ENCODE data around the gene DAB2IP. TPM values are rescaled to one million over a fixed set of nuclear protein-coding genes. Genes with fewer than 3 reads are reported as not detected.

Gene DAB2IP
- total RNA-seq, 1 experiment from 2014 or later = 15.2 TPM

DNA sequence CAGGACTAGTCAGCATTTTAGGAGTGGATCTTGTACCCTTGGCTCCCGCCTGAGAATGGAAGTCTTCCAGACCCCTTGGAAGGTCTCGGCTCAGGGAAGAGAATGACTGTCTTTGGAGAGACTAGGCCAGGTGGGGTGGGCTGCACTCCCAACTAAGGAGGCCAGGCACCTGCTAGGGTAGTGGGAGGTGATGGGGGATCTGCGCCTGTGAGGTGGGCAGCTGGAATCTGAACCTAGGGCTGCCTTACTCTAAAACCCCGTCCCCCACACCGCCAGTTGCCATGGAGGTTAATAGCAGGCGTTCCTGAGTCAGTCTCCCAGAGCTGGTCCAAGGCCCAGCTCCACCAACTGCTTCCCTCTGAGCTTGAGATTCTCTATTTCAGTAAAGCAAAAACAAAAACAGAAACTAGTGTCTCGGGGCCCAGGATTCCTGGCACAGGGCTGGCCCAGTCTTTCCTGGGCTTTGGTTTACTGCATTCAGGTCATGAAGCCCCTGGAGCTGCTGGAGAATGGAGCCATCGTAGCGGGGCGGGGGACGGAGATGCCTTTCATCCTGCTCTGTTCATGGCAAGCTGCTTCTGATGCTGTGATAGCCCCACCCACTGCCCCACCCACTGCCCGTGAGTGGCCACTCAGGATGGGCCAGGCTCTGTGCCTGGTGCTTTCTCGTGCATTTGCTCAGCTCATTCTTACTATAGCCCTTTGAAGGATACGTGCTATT is 57.5 kb downstream of the DAB2IP start:
- no peaks in the 10 kb centered on the region for H3K27me3 ChIP-seq (ENCODE audit: low read length)
- H3K79me2 ChIP-seq (ENCODE audit: low read length) = peaks cover 15% of the 10 kb centered on the region
- no peak overlapping the region for H2AFZ ChIP-seq (ENCODE audit: low read length)
- no peak overlapping the region for H3K27ac ChIP-seq (ENCODE audit: low read length)
- no peaks in the 10 kb centered on the region for H4K20me1 ChIP-seq (ENCODE audit: low read length)
- no peak for TF ChIP-seq EZH2phosphoT487 (IDR thresholded peaks at IDR 0.05; ENCODE audit: borderline replicate concordance, low read length)
- no peak for TF ChIP-seq CTCF (conservative IDR thresholded peaks at IDR 0.05; ENCODE audit: low read depth, low read length)
- TF ChIP-seq EZH2 (IDR thresholded peaks at IDR 0.05; ENCODE audit: low read length, unreplicated experiment) = no peak
- no TSS peak for BruUV-seq (replicated peaks)
- no peak overlapping the region for H3K4me2 ChIP-seq (ENCODE audit: low read length)
- no peaks in the 10 kb centered on the region for H3K9me2 ChIP-seq (replicated peaks; ENCODE audit: low read length)
- no peaks in the 10 kb centered on the region for H3F3A ChIP-seq (ENCODE audit: low read length, unreplicated experiment)
- no peaks in the 10 kb centered on the region for H3K36me3 ChIP-seq (ENCODE audit: low read depth, low read length)
- H3K9me3 ChIP-seq (ENCODE audit: low read length) = no peaks in the 10 kb centered on the region
- H3K4me1 ChIP-seq (ENCODE audit: insufficient read depth, low read length) = no peaks in the 10 kb centered on the region
- intact Hi-C loops (cut with micrococcal nuclease) = no loop called here
- H3K9ac ChIP-seq (ENCODE audit: low read length) = no peak overlapping the region
- ChIA-PET POLR2A (ENCODE audit: unreplicated experiment) (no interaction called here), CTCF (no interaction called here)
- no peak overlapping the region for H3K4me3 ChIP-seq (ENCODE audit: low read length)
- no peak for DNase-seq
- no peak for ATAC-seq

DNA sequence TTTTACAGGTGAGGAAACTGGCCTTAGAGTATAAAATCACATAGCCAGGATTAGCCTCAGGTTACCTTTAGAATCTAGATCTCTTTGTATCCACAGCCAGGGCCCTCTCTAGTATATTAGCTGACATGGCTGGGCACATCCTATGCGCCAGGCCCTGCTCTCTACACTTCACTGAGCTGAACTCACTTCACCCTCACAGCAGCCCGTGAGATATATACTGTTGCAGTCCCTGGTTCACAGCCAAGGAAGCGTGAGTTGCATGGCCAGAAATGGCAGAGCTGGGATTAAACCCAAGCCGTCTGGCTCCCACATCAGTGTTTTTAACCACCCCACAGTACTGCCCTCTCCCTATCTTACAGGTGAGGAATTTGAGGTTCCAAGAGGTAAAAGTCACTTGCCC is 58.4 kb downstream of the DAB2IP start:
- Histone ChIP-seq H2AFZ (ENCODE audit: low read length) (no peak overlapping the region), H3K9me2 (replicated peaks; ENCODE audit: low read length) (no peaks in the 10 kb centered on the region), H3K4me3 (ENCODE audit: low read length) (no peak overlapping the region), H3K27ac (ENCODE audit: low read length) (no peak overlapping the region), H3K79me2 (ENCODE audit: low read length) (peaks cover 11% of the 10 kb centered on the region), H4K20me1 (ENCODE audit: low read length) (no peaks in the 10 kb centered on the region), H3K4me2 (ENCODE audit: low read length) (no peak overlapping the region), H3F3A (ENCODE audit: low read length, unreplicated experiment) (no peaks in the 10 kb centered on the region), H3K9me3 (ENCODE audit: low read length) (no peaks in the 10 kb centered on the region), H3K36me3 (ENCODE audit: low read depth, low read length) (no peaks in the 10 kb centered on the region), H3K4me1 (ENCODE audit: insufficient read depth, low read length) (no peaks in the 10 kb centered on the region), H3K9ac (ENCODE audit: low read length) (no peak overlapping the region), H3K27me3 (ENCODE audit: low read length) (no peaks in the 10 kb centered on the region)
- no TSS peak for BruUV-seq (replicated peaks)
- POLR2A ChIA-PET (ENCODE audit: unreplicated experiment) = no interaction called here
- DNase-seq = no peak
- no peak for ATAC-seq
- no peak for TF ChIP-seq EZH2 (IDR thresholded peaks at IDR 0.05; ENCODE audit: low read length, unreplicated experiment)
- no peak for TF ChIP-seq CTCF (conservative IDR thresholded peaks at IDR 0.05; ENCODE audit: low read depth, low read length)
- TF ChIP-seq EZH2phosphoT487 (IDR thresholded peaks at IDR 0.05; ENCODE audit: borderline replicate concordance, low read length) = no peak
- intact Hi-C loops (cut with micrococcal nuclease) = no loop called here
- CTCF ChIA-PET = no interaction called here

DNA sequence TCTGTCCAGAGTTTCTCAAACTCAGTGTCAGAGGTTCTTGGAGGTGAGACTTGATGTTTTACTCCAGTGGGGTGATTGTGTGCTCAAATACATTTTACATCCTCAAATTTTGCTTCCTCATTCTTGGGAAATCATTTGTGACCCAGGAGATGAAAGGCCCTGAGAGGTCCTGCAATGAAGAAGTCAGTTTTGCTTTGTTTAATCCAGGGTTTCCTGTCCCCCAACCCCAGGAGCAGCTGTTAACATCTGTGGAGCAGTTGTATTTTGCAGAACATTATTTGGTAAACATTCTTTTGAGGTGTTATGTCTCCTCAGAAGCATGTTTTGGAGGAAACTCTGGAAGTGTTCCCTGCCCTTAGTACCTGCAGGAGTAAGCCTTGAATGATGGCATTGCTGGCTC is 59.8 kb downstream of the DAB2IP start:
- H3K27ac ChIP-seq (ENCODE audit: low read length) = no peak overlapping the region
- H3K9me3 ChIP-seq (ENCODE audit: low read length) = no peaks in the 10 kb centered on the region
- no peak for DNase-seq
- no peak overlapping the region for H2AFZ ChIP-seq (ENCODE audit: low read length)
- ChIA-PET CTCF (no interaction called here), POLR2A (ENCODE audit: unreplicated experiment) (no interaction called here)
- TF ChIP-seq EZH2 (IDR thresholded peaks at IDR 0.05; ENCODE audit: low read length, unreplicated experiment) = no peak
- TF ChIP-seq CTCF (conservative IDR thresholded peaks at IDR 0.05; ENCODE audit: low read depth, low read length) = no peak
- TF ChIP-seq EZH2phosphoT487 (IDR thresholded peaks at IDR 0.05; ENCODE audit: borderline replicate concordance, low read length) = no peak
- no peak for ATAC-seq
- no peak overlapping the region for H3K4me2 ChIP-seq (ENCODE audit: low read length)
- H3F3A ChIP-seq (ENCODE audit: low read length, unreplicated experiment) = no peaks in the 10 kb centered on the region
- H3K9me2 ChIP-seq (replicated peaks; ENCODE audit: low read length) = no peaks in the 10 kb centered on the region
- no peaks in the 10 kb centered on the region for H3K27me3 ChIP-seq (ENCODE audit: low read length)
- H3K4me3 ChIP-seq (ENCODE audit: low read length) = no peak overlapping the region
- no peak overlapping the region for H3K9ac ChIP-seq (ENCODE audit: low read length)
- H3K79me2 ChIP-seq (ENCODE audit: low read length) = no peaks in the 10 kb centered on the region
- H3K4me1 ChIP-seq (ENCODE audit: insufficient read depth, low read length) = no peaks in the 10 kb centered on the region
- H3K36me3 ChIP-seq (ENCODE audit: low read depth, low read length) = no peaks in the 10 kb centered on the region
- intact Hi-C loops (cut with micrococcal nuclease) = no loop called here
- BruUV-seq (replicated peaks) = no TSS peak
- no peaks in the 10 kb centered on the region for H4K20me1 ChIP-seq (ENCODE audit: low read length)

All from PC-3 (cell line).